ENCODE data around the gene GNL2. TPM values are rescaled to one million over a fixed set of nuclear protein-coding genes. Genes with fewer than 3 reads are reported as not detected.
A peak's percentile ranks its signal among the peaks of the same experiment; 100 is the strongest.

GNL2 gene
- 10 to 100 TPM; 55.5 to 85.3 (median 68.5) TPM for polyA plus RNA-seq (ENCODE audit: insufficient read length in 4 of 4)

- DNase-seq (ENCODE audit: low read depth in 4 of 4, low spot score in 3 of 4) = peak; percentile 91 to 93 (median 92)
These were observed at the start of gene GNL2 for GRCh38 chr1:37595440-37596181. GNL2 (minus strand) TSS chr1:37595937; CDS start chr1:37595822, 115 bp downstream.

GRCh38 chr1:37641059-37641458 is 45.3 kb upstream of the GNL2 start:
- DNase-seq (ENCODE audit: low read depth in 4 of 4, low spot score in 3 of 4) = no peak

GRCh38 chr1:37636435-37636834 is 40.7 kb upstream of the GNL2 start:
- DNase-seq (ENCODE audit: low read depth in 4 of 4, low spot score in 3 of 4) = no peak

- no peak for DNase-seq (ENCODE audit: low read depth in 4 of 4, low spot score in 3 of 4)
These were observed 39.5 kb upstream of the GNL2 start for GRCh38 chr1:37634992-37635902.

GRCh38 chr1:37634244-37634991 is 38.7 kb upstream of the GNL2 start, which contains the start of gene RSPO1:
RSPO1 (minus strand) TSS chr1:37634892; CDS start chr1:37629661, 5,231 bp downstream.
- no peak for DNase-seq (ENCODE audit: low read depth in 4 of 4, low spot score in 3 of 4)

- DNase-seq (ENCODE audit: low read depth in 4 of 4, low spot score in 3 of 4) = no peak
These were observed 38.2 kb upstream of the GNL2 start for GRCh38 chr1:37633938-37634243.

- DNase-seq (ENCODE audit: low read depth in 4 of 4, low spot score in 3 of 4) = no peak
These were observed 37.6 kb upstream of the GNL2 start for GRCh38 chr1:37633040-37633937.

- peak in 1 of 4 donors; percentile 59 for DNase-seq (ENCODE audit: low read depth in 4 of 4, low spot score in 3 of 4)
These were observed 35.3 kb upstream of the GNL2 start for GRCh38 chr1:37631036-37631435.

GRCh38 chr1:37630426-37631028 is 34.8 kb upstream of the GNL2 start:
- DNase-seq (ENCODE audit: low read depth in 4 of 4, low spot score in 3 of 4) = no peak

GRCh38 chr1:37629726-37630425 is 34.1 kb upstream of the GNL2 start:
- no peak for DNase-seq (ENCODE audit: low read depth in 4 of 4, low spot score in 3 of 4)

GRCh38 chr1:37629008-37629407 is 33.3 kb upstream of the GNL2 start:
- no peak for DNase-seq (ENCODE audit: low read depth in 4 of 4, low spot score in 3 of 4)

GRCh38 chr1:37628026-37628556 is 32.4 kb upstream of the GNL2 start:
- no peak for DNase-seq (ENCODE audit: low read depth in 4 of 4, low spot score in 3 of 4)

GRCh38 chr1:37622131-37622530 is 26.4 kb upstream of the GNL2 start:
- no peak for DNase-seq (ENCODE audit: low read depth in 4 of 4, low spot score in 3 of 4)

GRCh38 chr1:37621326-37621870 is 25.7 kb upstream of the GNL2 start:
- no peak for DNase-seq (ENCODE audit: low read depth in 4 of 4, low spot score in 3 of 4)

- DNase-seq (ENCODE audit: low read depth in 4 of 4, low spot score in 3 of 4) = no peak
These were observed 25.0 kb upstream of the GNL2 start for GRCh38 chr1:37620707-37621106.

- DNase-seq (ENCODE audit: low read depth in 4 of 4, low spot score in 3 of 4) = no peak
These were observed 20.6 kb upstream of the GNL2 start for GRCh38 chr1:37616330-37616729.

- no peak for DNase-seq (ENCODE audit: low read depth in 4 of 4, low spot score in 3 of 4)
These were observed 18.4 kb upstream of the GNL2 start for GRCh38 chr1:37614105-37614504.

- DNase-seq (ENCODE audit: low read depth in 4 of 4, low spot score in 3 of 4) = no peak
These were observed 16.4 kb upstream of the GNL2 start for GRCh38 chr1:37612186-37612585.
